OCI-LY1 (cell line): ENCODE measurements around the gene MCM8.

ENCODE experiments used
- H2AFZ ChIP-seq: fragments of 200-600 bp; sonication (generic), shearing (Covaris generic); 2 replicates; pipeline ENCODE4 v1.6.0; 2014; ENCODE audit warnings: antibody characterized with exemption, mild to moderate bottlenecking, low read length
- H3F3A ChIP-seq: fragments of 200-600 bp; sonication (generic), shearing (Covaris generic); 2 replicates; pipeline ENCODE4 v1.6.0; 2014; ENCODE audit warnings: mild to moderate bottlenecking, antibody characterized with exemption, low read length, moderate library complexity; ENCODE audit not compliant: insufficient read depth
- H3K27ac ChIP-seq: fragments of 200-600 bp; sonication (generic); 2 replicates; pipeline ENCODE4 v1.5.1; 2014; ENCODE audit warnings: low read length, mixed run types, mild to moderate bottlenecking, low read depth; ENCODE audit not compliant: poor library complexity, severe bottlenecking
- H3K27me3 ChIP-seq: fragments of 200-600 bp; sonication (generic); 2 replicates; pipeline ENCODE4 v1.6.0; 2014; ENCODE audit warnings: antibody characterized with exemption, mild to moderate bottlenecking, low read length, moderate library complexity; ENCODE audit not compliant: insufficient read depth
- H3K36me3 ChIP-seq: fragments of 200-600 bp; sonication (generic); 2 replicates; pipeline ENCODE4 v1.6.1; 2014; ENCODE audit warnings: mild to moderate bottlenecking, antibody characterized with exemption, low read length, moderate library complexity, mixed read lengths; ENCODE audit not compliant: insufficient read depth
- H3K4me1 ChIP-seq: fragments of 200-600 bp; sonication (generic); 2 replicates; pipeline ENCODE4 v1.5.1; 2014; ENCODE audit warnings: mild to moderate bottlenecking, low read length, moderate library complexity; ENCODE audit not compliant: insufficient read depth, severe bottlenecking
- H3K4me2 ChIP-seq: fragments of 200-600 bp; sonication (generic), shearing (Covaris generic); 2 replicates; pipeline ENCODE4 v1.6.1; 2014; ENCODE audit warnings: low read length
- H3K4me3 ChIP-seq: fragments of 200-600 bp; sonication (generic); 2 replicates; pipeline ENCODE4 v1.5.1; 2014; ENCODE audit warnings: low read length, low read depth, mild to moderate bottlenecking, mixed read lengths; ENCODE audit not compliant: poor library complexity, severe bottlenecking
- H3K79me2 ChIP-seq: fragments of 200-600 bp; shearing (Covaris generic); 2 replicates; pipeline ENCODE4 v1.6.1; 2016; ENCODE audit warnings: mixed run types, low read length, mixed read lengths; ENCODE audit not compliant: insufficient read depth
- H3K9ac ChIP-seq: fragments of 200-600 bp; sonication (generic), shearing (Covaris generic); 2 replicates; pipeline ENCODE4 v1.6.1; 2014; ENCODE audit warnings: mild to moderate bottlenecking, low read length, mixed read lengths
- H3K9me2 ChIP-seq: fragments of 200-600 bp; sonication (generic), shearing (Covaris generic); 2 replicates; pipeline ENCODE4 v1.6.1; 2014; ENCODE audit warnings: low read depth, mild to moderate bottlenecking, low read length, mixed read lengths
- H3K9me3 ChIP-seq: fragments of 200-600 bp; shearing (Covaris generic); 2 replicates; pipeline ENCODE4 v1.6.1; 2014; ENCODE audit warnings: low read length, mixed read lengths
- H4K20me1 ChIP-seq: fragments of 200-600 bp; sonication (generic), shearing (Covaris generic); 2 replicates; pipeline ENCODE4 v1.6.0; 2016; ENCODE audit warnings: mild to moderate bottlenecking, low read length; ENCODE audit not compliant: insufficient read depth
- CTCF ChIP-seq: fragments of 200-600 bp; sonication (generic), shearing (Covaris generic); IDR thresholded peaks from 2 replicates; pipeline ENCODE4 v1.5.1; 2017; ENCODE audit warnings: mild to moderate bottlenecking, antibody characterized with exemption, low read length, moderate library complexity, mixed read lengths
- EZH2 ChIP-seq: fragments of 200-600 bp; sonication (generic), shearing (Covaris generic); IDR thresholded peaks from 2 replicates; pipeline ENCODE4 v1.8.0; 2017; ENCODE audit warnings: borderline replicate concordance, mixed run types, mild to moderate bottlenecking, antibody characterized with exemption, low read length, moderate library complexity, mixed read lengths

Gene MCM8

GRCh38 chr20:6045566-6045965, 95.1 kb downstream of the MCM8 start:
- no peak overlapping the region for H3K27ac ChIP-seq
- H4K20me1 ChIP-seq, result no peaks in the 10 kb centered on the region
- TF ChIP-seq CTCF (no peak), EZH2 (no peak)
- H3K79me2 ChIP-seq, result no peaks in the 10 kb centered on the region
- no peak overlapping the region for H2AFZ ChIP-seq
- H3K9me3 ChIP-seq, result no peaks in the 10 kb centered on the region
- no peaks in the 10 kb centered on the region for H3K4me1 ChIP-seq
- no peaks in the 10 kb centered on the region for H3F3A ChIP-seq
- H3K9me2 ChIP-seq, result no peaks in the 10 kb centered on the region
- no peak overlapping the region for H3K9ac ChIP-seq
- H3K4me2 ChIP-seq, result no peak overlapping the region
- peaks cover 4% of the 10 kb centered on the region for H3K36me3 ChIP-seq
- no peak overlapping the region for H3K4me3 ChIP-seq
- no peaks in the 10 kb centered on the region; the same call in 1 of the 2 replicates for H3K27me3 ChIP-seq

GRCh38 chr20:6046432-6046831, 96.0 kb downstream of the MCM8 start:
- H3K79me2 ChIP-seq, result no peaks in the 10 kb centered on the region
- H3K9me3 ChIP-seq, result no peaks in the 10 kb centered on the region
- no peak overlapping the region for H3K9ac ChIP-seq
- H3K4me2 ChIP-seq, result no peak overlapping the region
- no peaks in the 10 kb centered on the region; the same call in 1 of the 2 replicates for H3K36me3 ChIP-seq
- H3K27ac ChIP-seq, result no peak overlapping the region
- no peak overlapping the region for H3K4me3 ChIP-seq
- H3K27me3 ChIP-seq, result no peaks in the 10 kb centered on the region; the same call in 1 of the 2 replicates
- no peak overlapping the region for H2AFZ ChIP-seq
- no peaks in the 10 kb centered on the region for H3K9me2 ChIP-seq
- H4K20me1 ChIP-seq, result no peaks in the 10 kb centered on the region
- no peaks in the 10 kb centered on the region for H3F3A ChIP-seq
- TF ChIP-seq CTCF (no peak), EZH2 (no peak)
- H3K4me1 ChIP-seq, result no peaks in the 10 kb centered on the region

DNA sequence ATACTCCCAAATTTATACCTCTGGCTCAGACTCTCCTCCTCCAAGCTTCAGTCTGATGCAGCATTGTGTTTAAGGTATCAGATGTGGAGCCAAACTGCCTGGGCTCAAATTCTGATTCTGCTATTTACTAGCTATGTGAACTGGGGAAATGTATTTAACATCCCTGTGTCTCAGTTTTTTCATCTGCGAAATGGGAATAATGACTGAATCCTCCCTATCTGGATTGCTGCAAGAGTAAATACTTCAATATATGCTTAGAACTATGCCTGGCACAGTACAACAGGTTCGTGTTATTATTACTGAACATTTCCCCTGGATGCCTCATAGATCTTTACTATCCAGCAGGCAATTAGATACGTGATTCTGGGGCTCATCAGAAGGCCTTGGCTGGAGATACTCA, 97.9 kb downstream of the MCM8 start:
- no peaks in the 10 kb centered on the region for H3K9me3 ChIP-seq
- H3K27ac ChIP-seq, result no peak overlapping the region
- H3K4me1 ChIP-seq, result no peaks in the 10 kb centered on the region
- H3K9ac ChIP-seq, result no peak overlapping the region
- no peaks in the 10 kb centered on the region for H3F3A ChIP-seq
- no peak overlapping the region for H3K4me3 ChIP-seq
- no peaks in the 10 kb centered on the region for H3K9me2 ChIP-seq
- H4K20me1 ChIP-seq, result no peaks in the 10 kb centered on the region
- no peaks in the 10 kb centered on the region for H3K79me2 ChIP-seq
- no peak overlapping the region for H2AFZ ChIP-seq
- no peaks in the 10 kb centered on the region; the same call in 1 of the 2 replicates for H3K27me3 ChIP-seq
- no peaks in the 10 kb centered on the region for H3K36me3 ChIP-seq
- no peak overlapping the region for H3K4me2 ChIP-seq
- TF ChIP-seq CTCF, result no peak
- TF ChIP-seq EZH2, result no peak
